ENCODE measurements around the gene UNC45B.
"Not testable (repeated sequence)": the region's sequence is repeated elsewhere in the genome, so short reads cannot be mapped to it uniquely, and the experiment has no call there.

UNC45B gene

GRCh38 chr17:35217107-35217506 lies 69.5 kb downstream of the UNC45B start:
- DNase-seq (ENCODE audit: low read depth, low spot score) = no peak

- DNase-seq (ENCODE audit: low read depth, low spot score) = no peak
These were observed 71.3 kb downstream of the UNC45B start for GRCh38 chr17:35218915-35219314.

- no peak for DNase-seq (ENCODE audit: low read depth, low spot score)
These were observed 74.8 kb downstream of the UNC45B start for GRCh38 chr17:35222452-35222851.

DNA sequence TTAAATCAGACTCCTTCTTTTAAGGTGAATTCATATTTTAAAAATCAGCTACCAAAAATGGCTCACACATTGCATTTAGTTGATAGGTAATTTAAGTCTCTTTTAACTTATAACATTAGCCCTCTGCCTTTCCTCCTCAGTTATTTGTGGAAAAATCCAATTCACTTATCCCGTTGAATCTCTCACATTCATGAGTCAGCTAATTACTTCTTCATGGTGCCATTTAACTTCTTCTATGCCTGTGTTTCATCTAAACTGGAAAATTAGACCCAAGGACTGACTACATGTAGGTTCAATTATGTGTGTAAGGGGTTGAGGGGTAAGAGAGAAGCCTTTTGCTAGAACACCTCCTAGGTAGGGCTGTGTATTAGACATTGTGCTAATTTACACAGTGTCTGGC lies 76.8 kb downstream of the UNC45B start:
- DNase-seq (ENCODE audit: low read depth, low spot score) = no peak

DNA sequence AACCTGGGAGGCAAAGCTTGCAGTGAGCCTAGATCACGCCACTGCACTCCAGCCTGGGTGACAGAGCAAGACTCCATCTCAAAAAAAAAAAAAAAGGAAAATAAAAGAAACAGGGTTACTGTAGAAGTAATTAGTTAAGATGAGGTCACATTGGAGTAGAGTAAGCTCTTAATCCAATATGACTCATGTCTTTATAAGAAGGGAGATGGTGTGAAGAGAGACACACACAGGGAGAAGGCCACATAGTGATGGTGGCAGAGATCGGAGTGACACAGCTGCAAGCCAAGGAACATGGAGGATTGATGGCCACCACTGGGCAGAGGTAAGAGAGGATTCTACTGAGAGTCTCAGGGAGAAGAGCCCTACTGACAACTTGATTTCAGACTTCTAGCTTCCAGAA lies 79.9 kb downstream of the UNC45B start:
- DNase-seq (ENCODE audit: low read depth, low spot score) = no peak

DNA sequence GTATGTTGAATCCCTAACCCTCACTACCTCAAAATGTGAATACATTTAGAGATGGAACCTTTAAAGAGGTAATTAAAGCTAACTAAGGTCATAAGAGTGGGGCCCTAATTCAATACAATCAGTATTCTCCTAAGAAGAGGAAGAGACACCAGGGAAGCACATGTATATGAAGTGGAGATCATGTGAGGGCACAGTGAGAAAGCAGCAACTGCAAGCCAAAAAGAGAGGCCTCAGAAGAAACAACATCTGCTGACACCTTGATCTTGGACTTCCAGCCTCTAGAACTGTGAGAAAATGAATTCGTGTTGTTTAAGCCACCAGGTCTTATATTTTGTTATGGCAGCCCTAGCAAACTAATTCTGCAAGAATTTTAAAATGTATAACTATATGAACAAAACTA lies 82.0 kb downstream of the UNC45B start:
- no peak for DNase-seq (ENCODE audit: low read depth, low spot score)

- DNase-seq (ENCODE audit: low read depth, low spot score) = not testable (repeated sequence)
These were observed 86.7 kb downstream of the UNC45B start for GRCh38 chr17:35234315-35234714.

GRCh38 chr17:35235289-35235688 lies 87.7 kb downstream of the UNC45B start:
- DNase-seq (ENCODE audit: low read depth, low spot score) = no peak

- DNase-seq (ENCODE audit: low read depth, low spot score) = no peak
These were observed 88.3 kb downstream of the UNC45B start for GRCh38 chr17:35235917-35236316.

DNA sequence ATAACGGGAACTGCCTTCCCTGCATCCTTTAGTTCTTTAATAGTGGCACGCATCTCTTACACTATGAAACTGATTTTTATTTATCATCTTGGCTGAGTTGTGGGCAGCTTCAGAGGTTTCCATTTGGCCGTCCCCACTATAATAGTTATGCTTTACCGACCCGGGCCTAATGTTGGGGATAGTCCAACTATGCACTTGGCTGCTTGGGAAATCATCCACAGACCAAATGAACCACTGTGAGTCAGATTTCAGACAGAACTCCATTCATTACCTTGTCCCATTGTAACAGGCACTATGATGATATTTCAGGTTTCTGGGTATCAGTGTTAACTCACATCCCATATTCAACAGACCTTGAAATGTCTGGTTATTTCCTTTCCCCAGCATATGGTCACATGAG lies 89.2 kb downstream of the UNC45B start:
- no peak for DNase-seq (ENCODE audit: low read depth, low spot score)

DNA sequence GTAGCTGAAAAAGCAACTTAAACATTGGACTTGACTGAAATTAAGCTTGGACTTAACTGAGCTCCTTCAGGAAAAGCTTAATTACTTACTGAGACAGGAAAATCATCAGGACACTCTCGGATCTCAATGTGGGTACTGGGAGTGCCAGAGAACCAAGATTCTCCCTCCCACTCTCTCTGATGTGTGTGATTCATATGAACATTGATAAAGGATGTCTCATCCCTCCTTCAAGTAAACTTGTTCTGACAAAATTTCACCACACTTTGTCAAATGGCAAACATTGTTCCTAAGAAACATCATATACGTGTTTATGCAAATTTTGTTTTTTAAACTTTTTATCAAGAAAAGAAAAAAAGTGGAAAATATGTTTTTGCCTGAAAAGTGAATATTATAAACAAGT lies 91.2 kb downstream of the UNC45B start:
- DNase-seq (ENCODE audit: low read depth, low spot score) = no peak
